HCT116 (cell line): ENCODE data around the gene SRRT. TPM values are rescaled to one million over a fixed set of nuclear protein-coding genes. Genes with fewer than 3 reads are reported as not detected.

Experiments used
- ATAC-seq: fragments of 200-7000 bp; cut with Tn5 transposase; 2 replicates; pipeline ENCODE4 v1.9.1; 2020; ENCODE audit warnings: mild to moderate bottlenecking, moderate library complexity
- BruUV-seq: library from RNA; stranded (reverse); fragments of 400-500 nt; replicated peaks from 2 replicates; lab custom pipeline; 2021; lab: Mats Ljungman, UMichigan
- CTCF ChIA-PET: fragments of 300-600 bp; sonication (Branson Sonifier 250); formaldehyde crosslinking; loops from one replicate; lab custom pipeline; 2021; ENCODE audit warnings: antibody characterized with exemption; lab: Charles Lee
- POLR2A ChIA-PET: fragments of 300-600, 350-600 bp; sonication (Branson Sonifier 250); formaldehyde crosslinking; loops from one replicate; lab custom pipeline; 2021; ENCODE audit warnings: antibody characterized with exemption; lab: Charles Lee
- RAD21 ChIA-PET, 2 experiments: fragments of 300-600 bp; sonication (Branson Sonifier 250); formaldehyde crosslinking; loops; one replicate each; lab custom pipeline; 2023; ENCODE audit warnings: low total read pairs in 2 of 2; ENCODE audit not compliant: uncharacterized antibody in 2 of 2, unreplicated experiment in 2 of 2, low non-redundant PET in 1 of 2; lab: Charles Lee
- DNase-seq: peaks from one replicate; pipeline ENCODE4 v3.0.0-alpha.2; 2010; ENCODE audit warnings: low read depth, low spot score
- H2AFZ ChIP-seq: fragments of 200-600 bp; shearing (Covaris generic), sonication (generic); 2 replicates; pipeline ENCODE4 v1.6.1; 2017; ENCODE audit warnings: low read depth, mixed run types, mixed read lengths, antibody characterized with exemption, low read length; ENCODE audit not compliant: poor library complexity, severe bottlenecking
- H3K27ac ChIP-seq: 2 replicates; pipeline ENCODE4 v1.5.1; 2012; ENCODE audit warnings: low read depth, low read length
- H3K27me3 ChIP-seq: fragments of 200-600 bp; sonication (generic); 2 replicates; pipeline ENCODE4 v1.6.1; 2016; ENCODE audit warnings: mixed run types, low read length, mixed read lengths; ENCODE audit not compliant: insufficient read depth
- H3K36me3 ChIP-seq, 2 experiments: fragments of 200-500 bp in 1 of 2; fragments of 200-600 bp in 1 of 2; sonication (Bioruptor generic) in 1 of 2; sonication (generic) in 1 of 2; 2 replicates each; pipeline versions ENCODE4 v1.5.1 to v1.6.1; 2014 to 2016; ENCODE audit warnings: low read length in 2 of 2, inconsistent platforms in 1 of 2, mixed read lengths in 1 of 2, mixed run types in 1 of 2; ENCODE audit not compliant: insufficient read depth in 2 of 2, control insufficient read depth in 1 of 2
- H3K4me1 ChIP-seq, 2 experiments: fragments of 200-600 bp in 1 of 2; sonication (generic) in 1 of 2; 2 replicates each; pipeline versions ENCODE4 v1.5.1 to v1.6.1; 2012 to 2017; ENCODE audit warnings: low read length in 2 of 2, inconsistent platforms in 1 of 2, mild to moderate bottlenecking in 1 of 2, mixed read lengths in 1 of 2, mixed run types in 1 of 2, moderate library complexity in 1 of 2; ENCODE audit not compliant: insufficient read depth in 2 of 2, control insufficient read depth in 1 of 2
- H3K4me2 ChIP-seq: fragments of 200-600 bp; sonication (generic); 2 replicates; pipeline ENCODE4 v1.6.1; 2017; ENCODE audit warnings: mixed run types, low read length, mixed read lengths
- H3K4me3 ChIP-seq, 2 experiments: fragments of 200-600 bp in 1 of 2; sonication (generic) in 1 of 2; replicated peaks in 1 of 2; 2 replicates each; pipeline ENCODE4 v1.5.1; 2011 to 2016; ENCODE audit warnings: low read length in 2 of 2, control low read depth in 1 of 2, low read depth in 1 of 2, mild to moderate bottlenecking in 1 of 2, mixed read lengths in 1 of 2, mixed run types in 1 of 2
- H3K79me2 ChIP-seq: fragments of 200-600 bp; sonication (generic); 2 replicates; pipeline ENCODE4 v1.6.1; 2017; ENCODE audit warnings: mild to moderate bottlenecking, mixed run types, low read length, moderate library complexity, mixed read lengths; ENCODE audit not compliant: insufficient read depth
- H3K9ac ChIP-seq: fragments of 200-600 bp; sonication (generic); 2 replicates; pipeline ENCODE4 v1.6.1; 2016; ENCODE audit warnings: low read length, mixed read lengths
- H3K9me2 ChIP-seq: fragments of 200-600 bp; sonication (generic), shearing (Covaris generic); 2 replicates; pipeline ENCODE4 v1.6.1; 2017; ENCODE audit warnings: mixed run types, mild to moderate bottlenecking, moderate library complexity; ENCODE audit not compliant: insufficient read depth
- H3K9me3 ChIP-seq, 2 experiments: fragments of 200-500 bp in 1 of 2; fragments of 200-600 bp in 1 of 2; sonication (Bioruptor generic) in 1 of 2; sonication (generic) in 1 of 2; 2 replicates each; pipeline ENCODE4 v1.6.1; 2014 to 2017; ENCODE audit warnings: low read length in 2 of 2, mixed read lengths in 2 of 2, inconsistent platforms in 1 of 2, low read depth in 1 of 2, mild to moderate bottlenecking in 1 of 2, mixed run types in 1 of 2, moderate library complexity in 1 of 2; ENCODE audit not compliant: control insufficient read depth in 1 of 2, insufficient read depth in 1 of 2
- H4K20me1 ChIP-seq: fragments of 200-600 bp; sonication (generic), shearing (Covaris generic); 2 replicates; pipeline ENCODE4 v1.6.1; 2017; ENCODE audit warnings: mixed run types, mild to moderate bottlenecking, moderate library complexity; ENCODE audit not compliant: insufficient read depth
- CBX3 ChIP-seq: IDR thresholded peaks from 2 replicates; pipeline ENCODE4 v1.6.1; 2012; ENCODE audit warnings: low read depth
- YY1 ChIP-seq: IDR thresholded peaks from 2 replicates; pipeline ENCODE4 v1.6.1; 2011; ENCODE audit warnings: low read length, low read depth, moderate library complexity, mild to moderate bottlenecking; ENCODE audit not compliant: insufficient replicate concordance; ENCODE audit errors: extremely low read depth
- intact Hi-C: fragments of 100-400 bp; cut with micrococcal nuclease; formaldehyde crosslinking; loops from 2 replicates; pipeline ENCODE4 v1.10.0; 2022
- total RNA-seq: library from RNA; stranded (reverse); gene quantifications from one replicate; pipeline ENCODE4 v1.2.1, GENCODE V29; 2021; ENCODE audit not compliant: unreplicated experiment
- TF ChIP-seq, protein P1 (sequence below): IDR thresholded peaks from 2 replicates; pipeline ENCODE4 v1.6.1; 2012
- TF ChIP-seq, protein P2 (sequence below), 3 experiments: fragments of 200-600 bp in 1 of 3; sonication (generic) in 1 of 3; IDR thresholded peaks in 2 of 3; conservative IDR thresholded peaks in 1 of 3; 2 replicates each; pipeline ENCODE4 v1.5.1; 2012 to 2017; ENCODE audit warnings: low read depth in 2 of 3, low read length in 2 of 3, antibody characterized with exemption in 1 of 3, borderline replicate concordance in 1 of 3, control low read depth in 1 of 3, mild to moderate bottlenecking in 1 of 3, mixed read lengths in 1 of 3, mixed run types in 1 of 3, moderate library complexity in 1 of 3; ENCODE audit not compliant: insufficient read depth in 1 of 3
- TF ChIP-seq, protein P3 (sequence below): IDR thresholded peaks from 2 replicates; pipeline ENCODE4 v1.6.1; 2012

SRRT gene
- total RNA-seq, 1 experiment from 2014 or later, result 252 TPM

DNA sequence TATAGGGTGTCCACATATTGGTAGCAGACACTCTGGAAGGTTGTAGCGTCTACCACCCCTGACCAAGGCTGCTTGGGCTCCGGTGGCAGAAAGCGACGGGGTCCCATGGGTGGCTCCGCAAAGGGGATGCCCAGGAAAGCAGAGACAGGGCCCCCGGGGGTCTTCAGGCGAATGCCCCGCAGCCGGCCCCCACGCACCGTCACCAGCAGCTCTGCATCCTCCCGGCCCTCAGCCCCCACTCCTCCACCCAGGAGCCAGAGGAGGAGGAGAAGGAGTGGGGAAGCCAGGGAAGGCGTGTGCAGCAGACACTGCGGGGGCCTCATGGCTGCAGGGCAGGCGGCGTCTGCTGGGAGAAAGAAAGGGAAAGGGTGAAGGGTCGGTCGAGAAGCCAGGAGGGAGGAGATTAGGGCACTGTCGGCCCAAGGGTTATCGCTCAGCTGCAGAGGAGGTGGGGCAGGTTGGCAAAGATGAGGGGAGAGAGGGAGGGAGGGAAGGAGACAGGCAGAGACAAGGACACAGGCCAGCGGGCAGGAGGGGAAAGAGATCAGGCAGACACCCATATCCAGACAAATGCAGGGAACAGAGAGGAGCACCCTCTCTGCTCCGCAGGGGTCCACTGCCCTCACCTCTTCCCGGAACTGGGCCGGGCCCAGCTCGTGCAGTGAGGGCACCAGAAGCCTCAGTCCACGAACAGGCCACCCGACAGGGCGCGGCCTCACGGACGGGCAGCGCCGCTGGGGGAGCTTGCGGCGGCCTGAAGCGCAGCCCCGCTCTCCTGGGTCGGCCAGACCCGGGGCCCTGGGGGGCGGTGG, 19.2 kb downstream of the SRRT start (continued):
- TF ChIP-seq, protein P1, sequence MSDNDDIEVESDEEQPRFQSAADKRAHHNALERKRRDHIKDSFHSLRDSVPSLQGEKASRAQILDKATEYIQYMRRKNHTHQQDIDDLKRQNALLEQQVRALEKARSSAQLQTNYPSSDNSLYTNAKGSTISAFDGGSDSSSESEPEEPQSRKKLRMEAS, result no peak
- no peak for TF ChIP-seq CBX3

DNA sequence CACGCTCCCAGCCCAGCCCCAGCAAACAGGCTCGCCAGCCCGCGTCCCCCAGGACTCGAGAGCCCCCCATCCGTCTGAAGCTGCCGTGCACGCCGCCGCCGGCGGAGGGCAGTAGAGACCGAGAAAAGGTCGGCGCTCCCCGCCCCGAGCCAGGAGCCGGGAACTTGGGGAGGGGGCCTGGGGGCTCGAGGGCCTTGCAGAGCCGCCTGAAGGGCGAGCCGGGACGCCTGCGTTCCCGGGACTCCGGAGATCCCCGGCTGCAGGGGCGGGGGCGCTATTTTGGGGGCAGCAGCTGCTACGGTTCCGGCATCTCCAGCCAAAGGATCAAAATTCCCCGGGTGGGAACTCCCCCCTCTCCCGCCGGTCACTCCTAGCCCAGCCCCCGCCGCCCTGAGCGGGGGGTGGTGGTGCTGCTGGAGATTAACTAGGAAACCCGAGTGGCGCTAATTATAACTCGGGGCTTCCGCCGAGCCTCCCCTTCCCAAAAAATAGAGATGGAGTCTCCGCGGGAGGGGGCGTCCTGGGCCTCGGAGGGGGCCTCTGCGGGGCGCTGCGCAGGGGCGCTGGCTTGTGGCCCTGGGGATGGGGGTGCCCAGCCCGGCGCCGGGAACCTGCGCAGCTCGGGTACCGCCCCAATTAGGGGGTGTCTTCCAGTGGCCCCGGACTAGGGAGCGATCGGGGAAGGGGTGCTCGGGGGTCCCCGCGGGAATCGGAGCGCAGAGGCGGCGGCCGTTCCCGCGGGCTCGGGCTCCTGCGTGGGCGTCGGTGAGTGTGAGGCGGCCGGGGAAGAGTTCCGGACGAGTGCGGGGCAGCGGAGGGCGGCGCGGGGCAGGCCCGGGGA, 20.2 kb downstream of the SRRT start:
- ATAC-seq (peak; percentile 26; the same call in 1 of the 2 replicates), DNase-seq (no peak)
- POLR2A ChIA-PET, result interaction anchor here (0.7 to 1.2 kb wide), 2 partner anchors 232 to 388 kb away, joined by 3 read pairs; partner anchors contain the start of gene SERPINE1
- no peaks in the 10 kb centered on the region for H3K79me2 ChIP-seq
- RAD21 ChIA-PET, result interaction anchor here (0.6 to 1.4 kb wide), 2 partner anchors 67 to 388 kb away, joined by 3 to 6 read pairs; no protein-coding TSS in a partner anchor
- CTCF ChIA-PET, result interaction anchor here (0.6 to 1.4 kb wide), 7 partner anchors 16 to 388 kb away, joined by 3 to 6 read pairs (median 3); no protein-coding TSS in a partner anchor
- no peaks in the 10 kb centered on the region for H4K20me1 ChIP-seq
- TF ChIP-seq YY1, result peak; percentile 10
- TF ChIP-seq, protein P2, sequence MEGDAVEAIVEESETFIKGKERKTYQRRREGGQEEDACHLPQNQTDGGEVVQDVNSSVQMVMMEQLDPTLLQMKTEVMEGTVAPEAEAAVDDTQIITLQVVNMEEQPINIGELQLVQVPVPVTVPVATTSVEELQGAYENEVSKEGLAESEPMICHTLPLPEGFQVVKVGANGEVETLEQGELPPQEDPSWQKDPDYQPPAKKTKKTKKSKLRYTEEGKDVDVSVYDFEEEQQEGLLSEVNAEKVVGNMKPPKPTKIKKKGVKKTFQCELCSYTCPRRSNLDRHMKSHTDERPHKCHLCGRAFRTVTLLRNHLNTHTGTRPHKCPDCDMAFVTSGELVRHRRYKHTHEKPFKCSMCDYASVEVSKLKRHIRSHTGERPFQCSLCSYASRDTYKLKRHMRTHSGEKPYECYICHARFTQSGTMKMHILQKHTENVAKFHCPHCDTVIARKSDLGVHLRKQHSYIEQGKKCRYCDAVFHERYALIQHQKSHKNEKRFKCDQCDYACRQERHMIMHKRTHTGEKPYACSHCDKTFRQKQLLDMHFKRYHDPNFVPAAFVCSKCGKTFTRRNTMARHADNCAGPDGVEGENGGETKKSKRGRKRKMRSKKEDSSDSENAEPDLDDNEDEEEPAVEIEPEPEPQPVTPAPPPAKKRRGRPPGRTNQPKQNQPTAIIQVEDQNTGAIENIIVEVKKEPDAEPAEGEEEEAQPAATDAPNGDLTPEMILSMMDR (IDR thresholded peaks at IDR 0.05 in 2 of 3, conservative IDR thresholded peaks at IDR 0.05 in 1 of 3; ENCODE audit: borderline replicate concordance in 1 of 3, insufficient read depth in 1 of 3, low read depth in 2 of 3, low read length in 2 of 3), result peak in 2 of 3 experiments; percentile 85; a peak in 4 of 6 replicates
- TF ChIP-seq, protein P3, sequence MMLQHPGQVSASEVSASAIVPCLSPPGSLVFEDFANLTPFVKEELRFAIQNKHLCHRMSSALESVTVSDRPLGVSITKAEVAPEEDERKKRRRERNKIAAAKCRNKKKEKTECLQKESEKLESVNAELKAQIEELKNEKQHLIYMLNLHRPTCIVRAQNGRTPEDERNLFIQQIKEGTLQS, result no peak
- peak overlapping the region; percentile 68 for H2AFZ ChIP-seq
- no peaks in the 10 kb centered on the region for H3K9me2 ChIP-seq
- no peaks in the 10 kb centered on the region; the same call in 1 of the 2 replicates for H3K27me3 ChIP-seq
- BruUV-seq, result no TSS peak
- H3K4me3 ChIP-seq, result peak overlapping the region; percentile 44 to 60
- H3K4me2 ChIP-seq, result peak overlapping the region; percentile 91
- H3K4me1 ChIP-seq, result peaks cover 12 to 47% of the 10 kb centered on the region in 2 experiments
- H3K27ac ChIP-seq, result no peak overlapping the region
- intact Hi-C loops, result loop anchor here (1.0 to 5.0 kb wide), 2 partner anchors 242 to 297 kb away; no protein-coding TSS in a partner anchor
- peak overlapping the region; percentile 36 for H3K9ac ChIP-seq
- no peaks in the 10 kb centered on the region for H3K36me3 ChIP-seq
- no peaks in the 10 kb centered on the region for H3K9me3 ChIP-seq
